Keratinocyte (primary cell): Measurements from ENCODE around the gene LYRM2. TPM values are rescaled to one million over a fixed set of nuclear protein-coding genes. Genes with fewer than 3 reads are reported as not detected.

Source experiments
- DNase-seq: peaks from one replicate; pipeline ENCODE4 v3.0.0-alpha.2; 2011; ENCODE audit warnings: low read depth, missing footprints, low spot score
- FAIRE-seq: peaks from 2 replicates; lab custom pipeline; 2011; peaks lifted over from hg19 to GRCh38; lab: Jason Lieb, UNC
- H2AFZ ChIP-seq: 2 replicates; pipeline ENCODE4 v1.6.0; 2012; ENCODE audit warnings: low read length, control low read depth, inconsistent platforms; ENCODE audit not compliant: control insufficient read depth
- H3K27ac ChIP-seq: 2 replicates; pipeline ENCODE4 v1.5.1; 2011; ENCODE audit warnings: low read length; ENCODE audit not compliant: control insufficient read depth, insufficient read depth
- H3K27me3 ChIP-seq: 3 replicates; pipeline ENCODE4 v1.6.0; 2011; ENCODE audit warnings: low read length; ENCODE audit not compliant: control insufficient read depth, insufficient read depth; ENCODE audit errors: extremely low read depth
- H3K36me3 ChIP-seq, 2 experiments: 2 replicates in 1 of 2; 3 replicates in 1 of 2; pipeline ENCODE4 v1.5.1; 2011; ENCODE audit warnings: low read length in 2 of 2, mild to moderate bottlenecking in 1 of 2; ENCODE audit not compliant: control insufficient read depth in 2 of 2, insufficient read depth in 2 of 2; ENCODE audit errors: extremely low read depth in 1 of 2
- H3K4me1 ChIP-seq: 3 replicates; pipeline ENCODE4 v1.5.1; 2011; ENCODE audit warnings: low read length; ENCODE audit not compliant: control insufficient read depth, insufficient read depth; ENCODE audit errors: extremely low read depth
- H3K4me2 ChIP-seq: 3 replicates; pipeline ENCODE4 v1.6.0; 2011; ENCODE audit warnings: low read depth, low read length; ENCODE audit not compliant: control insufficient read depth, insufficient read depth; ENCODE audit errors: extremely low read depth
- H3K4me3 ChIP-seq, 3 experiments: fragments of 200-600 bp in 1 of 3; sonication (generic) in 1 of 3; 2 replicates in 2 of 3; 3 replicates in 1 of 3; pipeline ENCODE4 v1.5.1; 2011 to 2016; ENCODE audit warnings: low read length in 3 of 3, mild to moderate bottlenecking in 3 of 3, control low read depth in 2 of 3, inconsistent platforms in 1 of 3, low read depth in 1 of 3, mixed read lengths in 1 of 3, mixed run types in 1 of 3, moderate library complexity in 1 of 3; ENCODE audit not compliant: control insufficient read depth in 2 of 3, insufficient read depth in 2 of 3; ENCODE audit errors: extremely low read depth in 1 of 3
- H3K79me2 ChIP-seq: 2 replicates; pipeline ENCODE4 v1.6.0; 2012; ENCODE audit warnings: low read length; ENCODE audit not compliant: control insufficient read depth, insufficient read depth
- H3K9ac ChIP-seq: 3 replicates; pipeline ENCODE4 v1.6.0; 2011; ENCODE audit warnings: low read length; ENCODE audit not compliant: control insufficient read depth, insufficient read depth; ENCODE audit errors: extremely low read depth
- H3K9me1 ChIP-seq: 3 replicates; pipeline ENCODE4 v1.6.0; 2011; ENCODE audit warnings: low read length; ENCODE audit not compliant: control insufficient read depth, insufficient read depth; ENCODE audit errors: extremely low read depth
- H3K9me3 ChIP-seq: 2 replicates; pipeline ENCODE4 v1.5.1; 2012; ENCODE audit warnings: low read depth, low read length; ENCODE audit not compliant: control insufficient read depth
- H4K20me1 ChIP-seq: 3 replicates; pipeline ENCODE4 v1.6.0; 2011; ENCODE audit warnings: low read length; ENCODE audit not compliant: control insufficient read depth, insufficient read depth; ENCODE audit errors: extremely low read depth
- EZH2 ChIP-seq: IDR thresholded peaks from one replicate; pipeline ENCODE4 v1.6.1; 2012; ENCODE audit warnings: inconsistent platforms, mild to moderate bottlenecking, low read length, moderate library complexity
- dilution Hi-C: fragments of 300-500 bp; cut with MboI; formaldehyde crosslinking; loops from one replicate; pipeline ENCODE4 v1.7.0; 2020; ENCODE audit warnings: low sequenced_read_pairs; ENCODE audit not compliant: extremely low pct_ligation_motif_present
- polyA plus RNA-seq, 5 experiments: library from polyadenylated mRNA; depleted of rRNA in 3 of 5; stranded (reverse) in 3 of 5; stranded (forward) in 1 of 5; unstranded in 1 of 5; fragments of >200 nt; gene quantifications; 1 replicate in 1 of 5; 2 replicates in 3 of 5; 3 replicates in 1 of 5; pipeline versions ENCODE4 v1.2.1 to v1.2.3, GENCODE V29; 2011 to 2012; ENCODE audit warnings: missing spikeins in 2 of 5, low read depth in 1 of 5, low replicate concordance in 1 of 5
- TF ChIP-seq, protein P1 (sequence below), 3 experiments: IDR thresholded peaks in 1 of 3; conservative IDR thresholded peaks in 1 of 3; optimal IDR thresholded peaks in 1 of 3; 2 replicates in 2 of 3; 3 replicates in 1 of 3; pipeline versions ENCODE3 to v1.5.1; 2011; ENCODE audit warnings: low read length in 3 of 3, mild to moderate bottlenecking in 3 of 3, moderate library complexity in 2 of 3, control low read depth in 1 of 3, inconsistent platforms in 1 of 3; ENCODE audit not compliant: insufficient read depth in 2 of 3; ENCODE audit errors: extremely low read depth in 1 of 3

Gene LYRM2
- polyA plus RNA-seq, 1 donor (not counting 4 experiments of a cell fraction or from before 2014, with no cell fraction given), result 43.0 TPM

DNA sequence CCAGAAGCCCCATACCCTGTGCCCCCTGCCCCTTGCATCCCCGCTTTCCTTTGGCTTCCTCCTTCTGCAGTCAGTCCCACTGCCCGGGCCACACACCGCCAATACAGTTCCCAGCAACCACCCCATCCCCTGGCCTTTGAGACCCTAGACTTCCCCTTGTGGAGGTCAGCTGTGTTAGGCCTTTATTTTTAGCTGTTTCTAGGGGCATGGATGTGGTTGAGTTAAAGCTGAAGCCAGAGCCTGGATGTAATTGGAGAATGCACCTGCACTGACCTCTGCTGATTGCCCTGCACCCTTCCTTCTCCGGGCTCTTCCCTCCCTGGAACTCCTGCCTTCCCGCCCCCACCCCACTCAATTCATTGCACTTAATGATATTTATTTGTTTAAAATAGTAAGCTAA lies 33.9 kb downstream of the LYRM2 start:
- no peak overlapping the region for H3K27ac ChIP-seq
- no peaks in the 10 kb centered on the region for H4K20me1 ChIP-seq
- H3K9ac ChIP-seq, result no peak overlapping the region
- no peak overlapping the region for H3K4me3 ChIP-seq
- H3K9me1 ChIP-seq, result no peaks in the 10 kb centered on the region
- no peaks in the 10 kb centered on the region for H3K79me2 ChIP-seq
- H3K4me1 ChIP-seq, result no peaks in the 10 kb centered on the region
- dilution Hi-C loops, result no loop called here
- H3K4me2 ChIP-seq, result no peak overlapping the region
- DNase-seq, result no peak
- no peaks in the 10 kb centered on the region for H3K36me3 ChIP-seq
- no peak for FAIRE-seq
- no peaks in the 10 kb centered on the region for H3K27me3 ChIP-seq
- H3K9me3 ChIP-seq, result no peaks in the 10 kb centered on the region
- H2AFZ ChIP-seq, result no peak overlapping the region
- TF ChIP-seq, protein P1, sequence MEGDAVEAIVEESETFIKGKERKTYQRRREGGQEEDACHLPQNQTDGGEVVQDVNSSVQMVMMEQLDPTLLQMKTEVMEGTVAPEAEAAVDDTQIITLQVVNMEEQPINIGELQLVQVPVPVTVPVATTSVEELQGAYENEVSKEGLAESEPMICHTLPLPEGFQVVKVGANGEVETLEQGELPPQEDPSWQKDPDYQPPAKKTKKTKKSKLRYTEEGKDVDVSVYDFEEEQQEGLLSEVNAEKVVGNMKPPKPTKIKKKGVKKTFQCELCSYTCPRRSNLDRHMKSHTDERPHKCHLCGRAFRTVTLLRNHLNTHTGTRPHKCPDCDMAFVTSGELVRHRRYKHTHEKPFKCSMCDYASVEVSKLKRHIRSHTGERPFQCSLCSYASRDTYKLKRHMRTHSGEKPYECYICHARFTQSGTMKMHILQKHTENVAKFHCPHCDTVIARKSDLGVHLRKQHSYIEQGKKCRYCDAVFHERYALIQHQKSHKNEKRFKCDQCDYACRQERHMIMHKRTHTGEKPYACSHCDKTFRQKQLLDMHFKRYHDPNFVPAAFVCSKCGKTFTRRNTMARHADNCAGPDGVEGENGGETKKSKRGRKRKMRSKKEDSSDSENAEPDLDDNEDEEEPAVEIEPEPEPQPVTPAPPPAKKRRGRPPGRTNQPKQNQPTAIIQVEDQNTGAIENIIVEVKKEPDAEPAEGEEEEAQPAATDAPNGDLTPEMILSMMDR (optimal IDR thresholded peaks at IDR 0.05 in 1 of 3, IDR thresholded peaks at IDR 0.05 in 1 of 3, conservative IDR thresholded peaks at IDR 0.05 in 1 of 3; ENCODE audit: extremely low read depth in 1 of 3, insufficient read depth in 2 of 3, low read length in 3 of 3), result no peak
- no peak for TF ChIP-seq EZH2

DNA sequence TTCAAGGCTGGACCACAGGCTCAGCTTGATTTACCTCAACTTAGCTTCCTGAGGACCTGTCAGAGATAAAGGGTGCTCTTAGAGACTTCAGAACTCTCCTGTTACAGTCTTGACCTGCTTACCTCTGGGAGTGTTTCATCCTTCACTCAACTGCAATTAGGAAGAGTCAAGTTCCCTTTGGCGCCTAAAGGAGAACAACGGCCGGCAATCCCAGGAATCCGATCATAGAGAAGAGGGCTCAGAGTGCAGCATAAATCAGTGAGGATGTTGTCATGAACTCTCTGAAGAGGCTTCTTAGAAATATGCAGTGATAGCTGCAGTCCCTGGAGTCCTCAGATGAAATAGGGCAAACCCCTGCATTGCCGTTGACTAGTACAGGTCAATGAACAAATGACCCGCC lies 36.4 kb downstream of the LYRM2 start:
- Histone ChIP-seq H3K4me1 (no peaks in the 10 kb centered on the region), H3K9me3 (no peaks in the 10 kb centered on the region), H3K9ac (no peak overlapping the region), H3K79me2 (no peaks in the 10 kb centered on the region), H3K4me2 (no peak overlapping the region), H2AFZ (no peak overlapping the region), H3K27me3 (no peaks in the 10 kb centered on the region), H4K20me1 (no peaks in the 10 kb centered on the region), H3K9me1 (no peaks in the 10 kb centered on the region), H3K4me3 (no peak overlapping the region), H3K36me3 (no peaks in the 10 kb centered on the region), H3K27ac (no peak overlapping the region)
- dilution Hi-C loops, result no loop called here
- TF ChIP-seq, protein P1 (optimal IDR thresholded peaks at IDR 0.05 in 1 of 3, IDR thresholded peaks at IDR 0.05 in 1 of 3, conservative IDR thresholded peaks at IDR 0.05 in 1 of 3; ENCODE audit: extremely low read depth in 1 of 3, insufficient read depth in 2 of 3, low read length in 3 of 3), result no peak
- TF ChIP-seq EZH2, result no peak
- FAIRE-seq (no peak), DNase-seq (no peak)
